Measurements from ENCODE around the gene MEA1.

DNA sequence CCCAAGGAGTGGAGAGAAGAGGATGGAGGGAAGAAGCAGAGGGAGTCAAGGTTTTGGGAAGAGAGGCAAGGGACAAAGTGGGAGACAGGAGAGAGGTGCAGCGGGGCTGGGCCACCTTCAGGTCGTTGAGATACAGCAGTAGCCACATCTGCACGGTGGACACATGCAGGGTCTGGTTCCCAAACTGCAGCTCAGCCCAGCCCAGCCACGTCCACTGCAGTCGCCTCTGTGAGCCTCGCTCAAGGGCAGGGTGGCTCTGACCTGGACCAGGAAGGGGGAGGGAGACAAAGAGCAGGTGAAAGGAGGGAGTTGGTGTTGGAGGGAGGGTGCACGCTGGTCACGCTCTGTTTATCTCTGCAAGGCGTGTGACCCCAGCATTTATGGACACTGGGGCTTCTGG, 25.0 kb upstream of the MEA1 start:
- no peak for TF ChIP-seq EP300 (IDR thresholded peaks at IDR 0.05; ENCODE audit: borderline replicate concordance)
- no peak for TF ChIP-seq NFIC (IDR thresholded peaks at IDR 0.05)
- TF ChIP-seq, protein P1, sequence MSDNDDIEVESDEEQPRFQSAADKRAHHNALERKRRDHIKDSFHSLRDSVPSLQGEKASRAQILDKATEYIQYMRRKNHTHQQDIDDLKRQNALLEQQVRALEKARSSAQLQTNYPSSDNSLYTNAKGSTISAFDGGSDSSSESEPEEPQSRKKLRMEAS (IDR thresholded peaks at IDR 0.05) = no peak
- TF ChIP-seq TCF12 (IDR thresholded peaks at IDR 0.05; ENCODE audit: low read depth) = no peak
- no peak for TF ChIP-seq EGR1 (IDR thresholded peaks at IDR 0.05)
- TF ChIP-seq CREB1 (IDR thresholded peaks at IDR 0.05; ENCODE audit: low read depth) = no peak
- no peak for TF ChIP-seq TAF1 (IDR thresholded peaks at IDR 0.05; ENCODE audit: low read depth)
- no peak for TF ChIP-seq RAD21 (IDR thresholded peaks at IDR 0.05; ENCODE audit: low read depth)
- no peak for TF ChIP-seq CEBPB (IDR thresholded peaks at IDR 0.05)
- TF ChIP-seq TEAD4 (IDR thresholded peaks at IDR 0.05) = no peak
- no peak for TF ChIP-seq ZBTB7A (IDR thresholded peaks at IDR 0.05; ENCODE audit: low read depth)
- TF ChIP-seq, protein P2, sequence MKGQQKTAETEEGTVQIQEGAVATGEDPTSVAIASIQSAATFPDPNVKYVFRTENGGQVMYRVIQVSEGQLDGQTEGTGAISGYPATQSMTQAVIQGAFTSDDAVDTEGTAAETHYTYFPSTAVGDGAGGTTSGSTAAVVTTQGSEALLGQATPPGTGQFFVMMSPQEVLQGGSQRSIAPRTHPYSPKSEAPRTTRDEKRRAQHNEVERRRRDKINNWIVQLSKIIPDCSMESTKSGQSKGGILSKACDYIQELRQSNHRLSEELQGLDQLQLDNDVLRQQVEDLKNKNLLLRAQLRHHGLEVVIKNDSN (IDR thresholded peaks at IDR 0.05) = no peak

Measured in Ishikawa (cell line).